HepG2 (cell line): Measurements from ENCODE around the gene JAK1. TPM values are rescaled to one million over a fixed set of nuclear protein-coding genes. Genes with fewer than 3 reads are reported as not detected.

Experiments used
- ATAC-seq: fragments of 200-7000 bp; cut with Tn5 transposase; 3 replicates; pipeline ENCODE4 v1.9.1; 2020; ENCODE audit warnings: mild to moderate bottlenecking, moderate library complexity
- BruUV-seq: library from RNA; stranded (reverse); fragments of 400-500 nt; replicated peaks from 2 replicates; lab custom pipeline; 2021; lab: Mats Ljungman, UMichigan
- CTCF ChIA-PET: fragments of 300-600 bp; formaldehyde crosslinking; extraction: SDS; loops from one replicate; lab custom pipeline; 2021; ENCODE audit warnings: low total read pairs, inconsistent platforms, low intra/inter-chr PET ratio; lab: Yijun Ruan, JAX
- POLR2A ChIA-PET: fragments of 350-600 bp; sonication (Branson Sonifier 250); formaldehyde crosslinking; loops from one replicate; lab custom pipeline; 2020; ENCODE audit warnings: antibody characterized with exemption, inconsistent platforms; lab: Yijun Ruan, JAX
- DNase-seq: peaks from one replicate; pipeline ENCODE4 v3.0.0-alpha.2; 2015; ENCODE audit warnings: low spot score
- FAIRE-seq: peaks from 3 replicates; lab custom pipeline; 2011; peaks lifted over from hg19 to GRCh38; lab: Jason Lieb, UNC
- H2AFZ ChIP-seq: one replicate; pipeline ENCODE4 v1.6.1; 2011; ENCODE audit warnings: low read length, inconsistent platforms
- H3K27ac ChIP-seq: fragments of 300-600 bp; 3 replicates; pipeline ENCODE4 v1.8.0; 2011; ENCODE audit warnings: mixed run types, mild to moderate bottlenecking, mixed read lengths, low read length, inconsistent platforms; ENCODE audit not compliant: insufficient read depth; ENCODE audit errors: extremely low read length
- H3K27me3 ChIP-seq, 2 experiments: fragments of 200-600 bp in 1 of 2; 2 replicates in 1 of 2; 3 replicates in 1 of 2; pipeline versions ENCODE4 v1.6.0 to v1.8.0; 2011; ENCODE audit warnings: low read length in 2 of 2, mild to moderate bottlenecking in 2 of 2, moderate library complexity in 2 of 2, inconsistent platforms in 1 of 2; ENCODE audit not compliant: insufficient read depth in 2 of 2, control insufficient read depth in 1 of 2
- H3K36me3 ChIP-seq, 2 experiments: fragments of 200-600 bp in 1 of 2; replicated peaks in 1 of 2; 2 replicates in 1 of 2; 3 replicates in 1 of 2; pipeline versions ENCODE4 v1.5.1 to v1.8.0; 2011; ENCODE audit warnings: low read length in 2 of 2, inconsistent platforms in 1 of 2; ENCODE audit not compliant: insufficient read depth in 2 of 2, control insufficient read depth in 1 of 2
- H3K4me1 ChIP-seq: 2 replicates; pipeline ENCODE4 v1.5.1; 2012; ENCODE audit warnings: low read length, inconsistent platforms; ENCODE audit not compliant: insufficient read depth
- H3K4me2 ChIP-seq: 2 replicates; pipeline ENCODE4 v1.6.0; 2011; ENCODE audit warnings: low read depth, low read length, inconsistent platforms
- H3K4me3 ChIP-seq, 3 experiments: fragments of 200-600 bp in 1 of 3; sonication (generic), shearing (Covaris generic) in 1 of 3; replicated peaks in 1 of 3; 2 replicates each; pipeline ENCODE4 v1.5.1; 2011 to 2016; ENCODE audit warnings: low read length in 3 of 3, inconsistent platforms in 2 of 3, low read depth in 2 of 3, mild to moderate bottlenecking in 2 of 3, control low read depth in 1 of 3, mixed read lengths in 1 of 3; ENCODE audit not compliant: insufficient read depth in 1 of 3
- H3K79me2 ChIP-seq: one replicate; pipeline ENCODE4 v1.6.1; 2011; ENCODE audit warnings: low read length, inconsistent platforms; ENCODE audit not compliant: insufficient read depth
- H3K9ac ChIP-seq: 2 replicates; pipeline ENCODE4 v1.6.0; 2011; ENCODE audit warnings: mild to moderate bottlenecking, low read depth, low read length, inconsistent platforms; ENCODE audit not compliant: insufficient read depth
- H3K9me3 ChIP-seq: 2 replicates; pipeline ENCODE4 v1.5.1; 2012; ENCODE audit warnings: mild to moderate bottlenecking, low read length
- H4K20me1 ChIP-seq: 2 replicates; pipeline ENCODE4 v1.6.0; 2011; ENCODE audit warnings: inconsistent platforms, mild to moderate bottlenecking, low read length, moderate library complexity; ENCODE audit not compliant: insufficient read depth
- ARNT2 ChIP-seq: sonication (generic); formaldehyde crosslinking; IDR thresholded peaks from 2 replicates; pipeline ENCODE4 v1.8.0; 2022; ENCODE audit warnings: mild to moderate bottlenecking, low read depth, missing genetic modification reagents, moderate library complexity
- HMG20A ChIP-seq: IDR thresholded peaks from 2 replicates; pipeline ENCODE4 v1.6.1; 2016; ENCODE audit warnings: borderline replicate concordance
- MZF1 ChIP-seq: sonication (generic); formaldehyde crosslinking; IDR thresholded peaks from 2 replicates; pipeline ENCODE4 v1.8.1; 2023; ENCODE audit warnings: mild to moderate bottlenecking, missing genetic modification reagents, borderline replicate concordance
- PHF8 ChIP-seq: sonication (generic); formaldehyde crosslinking; IDR thresholded peaks from 2 replicates; pipeline ENCODE4 v1.5.0; 2020; ENCODE audit warnings: missing genetic modification reagents
- RAD21 ChIP-seq: fragments of 450-650 bp; formaldehyde crosslinking; IDR thresholded peaks from 2 replicates; pipeline ENCODE4 v1.5.0; 2020; ENCODE audit warnings: mild to moderate bottlenecking
- RFX1 ChIP-seq: fragments of 450-650 bp; IDR thresholded peaks from 2 replicates; pipeline ENCODE4 v1.6.1; 2017
- SNAPC5 ChIP-seq: sonication (generic); formaldehyde crosslinking; IDR thresholded peaks from 2 replicates; pipeline ENCODE4 v1.8.1; 2023; ENCODE audit warnings: mild to moderate bottlenecking, missing genetic modification reagents, borderline replicate concordance
- SSRP1 ChIP-seq: IDR thresholded peaks from 2 replicates; pipeline ENCODE4 v1.6.1; 2016; ENCODE audit warnings: control low read depth
- TARDBP ChIP-seq: sonication (generic); formaldehyde crosslinking; IDR thresholded peaks from 2 replicates; pipeline ENCODE4 v1.8.0; 2022; ENCODE audit warnings: mild to moderate bottlenecking, missing genetic modification reagents
- ZBTB40 ChIP-seq, 2 experiments: fragments of 450-650 bp in 1 of 2; sonication (generic) in 1 of 2; formaldehyde crosslinking in 1 of 2; IDR thresholded peaks; 2 replicates each; pipeline versions ENCODE4 v1.6.1 to v1.8.0; 2016 to 2022; ENCODE audit warnings: antibody characterized with exemption in 1 of 2, mild to moderate bottlenecking in 1 of 2, missing genetic modification reagents in 1 of 2
- ZNF253 ChIP-seq: sonication (generic); formaldehyde crosslinking; IDR thresholded peaks from 2 replicates; pipeline ENCODE4 v1.8.0; 2022; ENCODE audit warnings: mild to moderate bottlenecking, missing genetic modification reagents, borderline replicate concordance
- ZNF660 ChIP-seq: sonication (generic); formaldehyde crosslinking; IDR thresholded peaks from 2 replicates; pipeline ENCODE4 v1.5.1; 2020; ENCODE audit warnings: mild to moderate bottlenecking, low read depth, missing genetic modification reagents, borderline replicate concordance
- ZNF710 ChIP-seq: sonication (generic); formaldehyde crosslinking; IDR thresholded peaks from 2 replicates; pipeline ENCODE4 v1.5.0; 2020; ENCODE audit warnings: mild to moderate bottlenecking, missing genetic modification reagents, borderline replicate concordance
- ZSCAN20 ChIP-seq: sonication (generic); formaldehyde crosslinking; IDR thresholded peaks from 2 replicates; pipeline ENCODE4 v1.4.0; 2020; ENCODE audit warnings: missing genetic modification reagents, mild to moderate bottlenecking, borderline replicate concordance
- WGBS: methylation state at CpG from one replicate; pipeline ENCODE4 v1.1.6; 2017; ENCODE audit warnings: low lambda C conversion rate; 5-methylcytosine and 5-hydroxymethylcytosine counted together
- in situ Hi-C: cut with HindIII; loops from 2 replicates; pipeline ENCODE4 v1.10.0; 2017; ENCODE audit warnings: low pct_unique_long_range_greater_than_20kb; ENCODE audit not compliant: extremely low pct_ligation_motif_present
- intact Hi-C: fragments of 100-400 bp; cut with micrococcal nuclease; formaldehyde crosslinking; loops from one replicate; pipeline ENCODE4 v1.10.0; 2022; ENCODE audit not compliant: unreplicated experiment
- polyA plus RNA-seq, 8 experiments: library from polyadenylated mRNA; depleted of rRNA in 3 of 8; stranded (reverse) in 7 of 8; unstranded in 1 of 8; fragments of >200 nt; fragmentation: Illumina TruSeq in 4 of 8; extraction: Trizol in 4 of 8; gene quantifications; 2 replicates each; pipeline versions ENCODE4 v1.2.1 to v1.2.3, GENCODE V29; 2011 to 2016; ENCODE audit warnings: low read depth in 4 of 8, missing spikeins in 1 of 8, mixed read lengths in 1 of 8; ENCODE audit not compliant: insufficient read depth in 1 of 8
- total RNA-seq, 5 experiments: library from RNA; depleted of rRNA; stranded (reverse); fragments of >200 nt; fragmentation: Illumina TruSeq; extraction: Trizol; gene quantifications; 2 replicates each; pipeline ENCODE4 v1.2.3, GENCODE V29; 2016; ENCODE audit warnings: low read depth in 1 of 5

The JAK1 gene
- total and polyA plus RNA-seq, 2 of the 13 experiments (the other 11 are each of a cell fraction or from before 2014, with no cell fraction given): 23.9 to 42.4 TPM

- no peaks in the 10 kb centered on the region for H3K79me2 ChIP-seq
- H3K36me3 ChIP-seq: 0 out of 5 replicates have a peak, but pooled peaks cover 0 to 5% of the 10 kb centered on the region in 2 experiments
- no TSS peak for BruUV-seq
- FAIRE-seq (no peak), ATAC-seq (no peak), DNase-seq (no peak)
- no peak overlapping the region for H3K4me3 ChIP-seq
- ChIA-PET CTCF (no interaction called here), POLR2A (no interaction called here)
- H2AFZ ChIP-seq: no peak overlapping the region
- H3K27ac ChIP-seq: no peak overlapping the region
- H3K9ac ChIP-seq: no peak overlapping the region
- H3K4me1 ChIP-seq: peaks cover 9% of the 10 kb centered on the region
- 95% methylated on average over 5 of the region's 5 CpGs for WGBS
- H4K20me1 ChIP-seq: no peaks in the 10 kb centered on the region
- H3K4me2 ChIP-seq: no peak overlapping the region
- intact Hi-C loops: no loop called here
- no peaks in the 10 kb centered on the region for H3K9me3 ChIP-seq
- in situ Hi-C loops: loop anchor here (5.0 kb wide), 1 partner anchor 140 kb away; no protein-coding TSS in a partner anchor
- H3K27me3 ChIP-seq: no peaks in the 10 kb centered on the region
- TF ChIP-seq ZBTB40 (IDR thresholded peaks at IDR 0.05) (no peak), ZBTB40 (CRISPR knock-in tag; IDR thresholded peaks at IDR 0.05) (no peak), ZSCAN20 (CRISPR knock-in tag) (no peak), RAD21 (CRISPR knock-in tag) (no peak), ARNT2 (CRISPR knock-in tag) (no peak), ZNF253 (CRISPR knock-in tag) (no peak), SNAPC5 (CRISPR knock-in tag) (no peak), MZF1 (CRISPR knock-in tag) (no peak), ZNF710 (CRISPR knock-in tag) (no peak), SSRP1 (no peak), TARDBP (CRISPR knock-in tag) (no peak), RFX1 (no peak), PHF8 (CRISPR knock-in tag) (no peak), HMG20A (CRISPR knock-in tag) (no peak), ZNF660 (CRISPR knock-in tag) (no peak)
Measured at GRCh38 chr1:64826991-64827390, 139.4 kb downstream of the JAK1 start.
